Activated T-helper 2 cell treated with anti-CD3 and anti-CD28 coated beads, Interferon-gamma antibody, Interleukin-2, Interleukin-4, amounts not matched to agents 10 μg/mL and 5 μg/mL and 100 μg/mL, durations not matched to agents 14 hours and 24 hours and 36 hours (primary cell): ENCODE results near the gene BABAM2. TPM values are rescaled to one million over a fixed set of nuclear protein-coding genes. Genes with fewer than 3 reads are reported as not detected.

Experiments
- DNase-seq: peaks from one replicate; pipeline ENCODE4 v3.0.0; 2021; ENCODE audit warnings: low spot score
- H3K27ac Mint-ChIP-seq: one replicate; pipeline ENCODE4 v1.8.0; 2021; ENCODE audit warnings: mixed read lengths
- H3K27me3 Mint-ChIP-seq: one replicate; pipeline ENCODE4 v1.8.0; 2021; ENCODE audit warnings: low read depth, mixed read lengths
- H3K36me3 Mint-ChIP-seq: one replicate; pipeline ENCODE4 v1.8.0; 2021; ENCODE audit warnings: low read depth, mixed read lengths
- H3K4me1 Mint-ChIP-seq: one replicate; pipeline ENCODE4 v1.8.0; 2021; ENCODE audit warnings: low read depth, mixed read lengths
- H3K4me3 Mint-ChIP-seq: one replicate; pipeline ENCODE4 v1.8.0; 2021; ENCODE audit warnings: low read depth, mild to moderate bottlenecking, moderate library complexity, mixed read lengths
- H3K9me3 Mint-ChIP-seq: one replicate; pipeline ENCODE4 v1.8.0; 2021; ENCODE audit warnings: mixed read lengths
- intact Hi-C: fragments of 100-400 bp; cut with micrococcal nuclease; formaldehyde crosslinking; loops from one replicate; pipeline ENCODE4 v1.15.1; 2023
- total RNA-seq: library from RNA; stranded (reverse); gene quantifications from 2 replicates; pipeline ENCODE4 v1.2.3, GENCODE V29; 2022

BABAM2 gene
- total RNA-seq: 49.0 and 54.5 TPM in 2 replicates

DNA sequence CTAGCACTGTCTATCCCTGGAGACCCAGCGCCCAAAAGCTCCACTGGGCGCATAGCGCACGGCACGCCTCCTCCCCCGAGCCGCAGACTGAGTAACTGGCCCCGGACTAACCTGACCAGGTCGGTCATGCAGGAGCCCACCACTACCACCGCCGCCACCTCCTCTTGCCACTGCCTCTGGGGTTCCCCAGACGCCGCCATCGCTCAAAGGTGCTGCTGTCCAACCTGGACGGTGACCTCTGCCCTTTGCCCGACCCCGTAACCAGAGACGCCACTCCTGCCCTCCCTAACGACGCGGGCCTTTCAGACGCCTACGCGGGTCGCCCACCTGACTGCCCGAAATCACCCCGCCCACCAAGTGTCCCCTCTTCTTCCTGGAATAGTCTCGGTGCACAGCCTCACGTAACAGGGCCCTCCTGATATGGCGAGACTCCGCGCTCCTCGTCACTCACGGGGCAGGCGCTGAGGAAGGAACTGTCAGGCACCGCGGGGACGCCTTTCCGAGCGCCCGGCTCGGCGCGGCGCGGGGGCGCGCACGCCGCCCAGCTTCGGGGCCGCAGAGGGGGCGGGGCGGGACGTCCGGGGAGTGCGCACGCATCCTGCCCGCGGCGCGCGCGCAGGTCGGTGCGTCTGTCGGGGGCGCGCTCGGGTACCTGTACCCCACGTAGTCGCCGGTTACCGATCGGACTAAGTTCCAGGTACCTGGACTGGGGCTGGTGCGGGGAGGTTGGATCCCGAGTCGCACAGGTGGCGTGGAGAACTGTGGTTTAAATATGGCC lies at the start of gene BABAM2, which contains the start of gene RBKS:
Gene BABAM2 (plus strand): TSS at position 584 of the 778 bp plus-strand sequence. CDS start 3,828 bp downstream, outside the sequence.
Gene RBKS (minus strand): TSS at position 242 of the 778 bp plus-strand sequence. CDS start 42 bp downstream, at position 200.
- Mint-ChIP-seq H3K4me3 (peak within 1 kb of the TSS; percentile 94), H3K27ac (peak within 1 kb of the TSS; percentile 98), H3K27me3 (no peaks in the 10 kb centered on the region), H3K4me1 (peaks cover 53% of the 10 kb centered on the region), H3K9me3 (no peaks in the 10 kb centered on the region), H3K36me3 (peaks cover 20% of the 10 kb centered on the region)
- DNase-seq: peak; percentile 88
- intact Hi-C loops: loop anchor here (1.0 to 5.0 kb wide), 5 partner anchors 119 to 562 kb away; partner anchors contain the start of gene MRPL33

- Mint-ChIP-seq H3K4me1 (no peaks in the 10 kb centered on the region), H3K9me3 (no peaks in the 10 kb centered on the region), H3K4me3 (no peak overlapping the region), H3K27ac (no peak overlapping the region), H3K36me3 (no peaks in the 10 kb centered on the region), H3K27me3 (peaks cover 4% of the 10 kb centered on the region)
- no peak for DNase-seq
- intact Hi-C loops: no loop called here
Observed at GRCh38 chr2:27842894-27843293, 47.6 kb upstream of the BABAM2 start.

- DNase-seq: no peak
- H3K9me3 Mint-ChIP-seq: no peaks in the 10 kb centered on the region
- H3K36me3 Mint-ChIP-seq: no peaks in the 10 kb centered on the region
- intact Hi-C loops: no loop called here
- H3K4me1 Mint-ChIP-seq: no peaks in the 10 kb centered on the region
- H3K27ac Mint-ChIP-seq: no peak overlapping the region
- H3K27me3 Mint-ChIP-seq: peaks cover 4% of the 10 kb centered on the region
- no peak overlapping the region for H3K4me3 Mint-ChIP-seq
Observed at GRCh38 chr2:27843992-27844391, 46.5 kb upstream of the BABAM2 start.

DNA sequence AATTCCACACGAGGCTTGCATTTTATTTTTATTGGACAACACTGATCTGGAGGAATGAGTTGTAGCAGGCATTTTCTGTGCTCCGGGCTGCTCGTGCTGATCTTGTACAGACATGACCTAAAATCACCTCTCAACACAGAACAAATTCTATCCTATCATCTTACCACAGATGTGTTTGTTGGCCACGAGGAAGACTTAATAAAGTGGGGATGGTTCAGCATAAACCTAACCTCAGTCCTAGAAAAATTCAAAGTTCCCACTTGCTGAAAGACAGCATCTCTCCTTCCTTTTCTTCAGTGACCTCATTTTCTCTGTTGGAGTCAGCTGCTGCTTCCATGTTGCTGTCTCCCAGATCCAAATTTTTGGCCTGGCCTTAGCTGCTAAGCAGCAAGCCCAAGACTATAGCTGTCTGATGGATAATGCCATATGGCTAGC lies 45.7 kb upstream of the BABAM2 start:
- H3K27me3 Mint-ChIP-seq: peaks cover 4% of the 10 kb centered on the region

DNA sequence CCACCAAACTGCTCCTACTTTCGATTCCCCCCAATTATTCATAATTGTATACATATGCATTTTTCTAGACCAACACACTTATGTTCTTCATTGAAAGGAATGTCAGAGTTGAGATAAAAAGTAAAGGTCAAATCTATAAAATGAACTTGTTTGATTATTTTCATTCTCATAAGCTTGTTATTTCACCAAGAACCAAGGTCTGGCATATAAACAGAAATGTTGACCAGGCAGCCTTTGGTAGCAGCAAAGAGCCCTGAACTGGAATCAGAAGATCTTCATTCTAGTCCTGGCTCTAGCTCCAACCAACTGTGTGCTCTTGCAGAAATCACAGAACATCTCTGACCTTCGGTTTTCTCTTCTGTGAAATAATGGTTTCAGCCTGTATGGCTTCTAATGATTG lies 43.2 kb upstream of the BABAM2 start:
- intact Hi-C loops: no loop called here
- H3K9me3 Mint-ChIP-seq: no peaks in the 10 kb centered on the region
- H3K27ac Mint-ChIP-seq: no peak overlapping the region
- no peaks in the 10 kb centered on the region for H3K36me3 Mint-ChIP-seq
- H3K27me3 Mint-ChIP-seq: peaks cover 2% of the 10 kb centered on the region
- H3K4me3 Mint-ChIP-seq: no peak overlapping the region
- DNase-seq: no peak
- H3K4me1 Mint-ChIP-seq: no peaks in the 10 kb centered on the region

More for the DNA sequence above, 45.7 kb upstream of the BABAM2 start:
- no peak for DNase-seq
- H3K27ac Mint-ChIP-seq: no peak overlapping the region
- no peaks in the 10 kb centered on the region for H3K36me3 Mint-ChIP-seq
- no peaks in the 10 kb centered on the region for H3K4me1 Mint-ChIP-seq
- H3K9me3 Mint-ChIP-seq: no peaks in the 10 kb centered on the region
- intact Hi-C loops: no loop called here
- no peak overlapping the region for H3K4me3 Mint-ChIP-seq

DNA sequence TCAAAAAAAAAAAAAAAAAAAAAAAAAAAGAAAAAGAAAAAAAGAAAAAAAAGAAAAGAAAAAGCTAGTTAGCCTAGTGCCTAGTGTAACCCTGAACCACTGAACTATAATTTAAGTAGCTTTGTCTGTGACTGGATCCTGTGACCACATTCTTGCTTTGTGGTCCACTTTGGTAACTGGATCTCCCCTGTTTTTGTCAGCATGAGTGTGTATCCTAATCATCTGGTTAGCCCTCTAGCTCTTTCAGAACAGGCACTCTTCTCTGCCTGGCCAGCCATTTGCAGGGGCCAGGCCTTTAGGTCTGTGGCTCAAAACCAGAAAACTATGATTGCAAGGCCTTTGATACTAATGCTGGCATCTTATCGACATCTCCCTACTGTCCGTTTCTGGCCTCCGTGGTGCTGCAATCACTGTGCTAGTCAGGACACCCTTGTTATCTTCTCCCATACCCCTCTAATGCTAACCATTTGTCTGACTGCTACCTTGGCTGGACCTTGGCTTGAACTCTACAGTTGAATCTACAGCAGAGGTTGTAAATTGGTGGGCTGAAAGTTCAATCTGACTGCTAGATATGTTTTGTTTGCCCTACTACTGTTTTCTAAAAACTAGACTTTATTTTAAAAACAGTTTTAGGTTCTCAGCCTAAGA lies 40.8 kb upstream of the BABAM2 start:
- H3K27ac Mint-ChIP-seq: no peak overlapping the region
- H3K27me3 Mint-ChIP-seq: no peaks in the 10 kb centered on the region
- H3K9me3 Mint-ChIP-seq: no peaks in the 10 kb centered on the region
- H3K36me3 Mint-ChIP-seq: no peaks in the 10 kb centered on the region
- intact Hi-C loops: no loop called here
- no peak overlapping the region for H3K4me3 Mint-ChIP-seq
- no peak for DNase-seq
- no peaks in the 10 kb centered on the region for H3K4me1 Mint-ChIP-seq

DNA sequence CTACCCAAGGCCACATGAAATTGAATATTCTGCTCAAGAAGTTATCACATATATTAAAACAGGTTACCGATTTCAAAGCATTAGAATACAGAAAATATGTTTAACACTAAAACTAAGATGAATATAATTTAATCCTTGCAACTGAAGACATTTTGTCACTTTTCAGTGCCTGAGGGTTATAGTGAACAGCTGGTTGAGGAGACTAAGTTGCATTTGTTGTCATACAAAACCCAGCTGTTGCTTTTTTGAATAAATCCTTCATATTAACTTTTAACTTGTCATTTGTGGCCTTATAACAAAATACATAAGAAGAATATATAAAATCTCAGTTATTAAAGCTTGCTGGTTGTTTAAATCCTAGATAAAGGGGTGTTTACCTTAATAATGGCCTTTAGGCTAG lies 37.8 kb upstream of the BABAM2 start:
- H3K27me3 Mint-ChIP-seq: no peaks in the 10 kb centered on the region

GRCh38 chr2:27854229-27854862 lies 36.2 kb upstream of the BABAM2 start:
- DNase-seq: no peak
- Mint-ChIP-seq H3K27ac (no peak overlapping the region), H3K36me3 (peaks cover 12% of the 10 kb centered on the region), H3K4me3 (no peak overlapping the region), H3K4me1 (peaks cover 18% of the 10 kb centered on the region), H3K9me3 (peaks cover 15% of the 10 kb centered on the region), H3K27me3 (no peaks in the 10 kb centered on the region)
- intact Hi-C loops: no loop called here

More for the DNA sequence above, 37.8 kb upstream of the BABAM2 start:
- intact Hi-C loops: no loop called here
- no peak overlapping the region for H3K4me3 Mint-ChIP-seq
- no peak for DNase-seq
- H3K9me3 Mint-ChIP-seq: peaks cover 8% of the 10 kb centered on the region
- H3K4me1 Mint-ChIP-seq: peaks cover 14% of the 10 kb centered on the region
- peaks cover 7% of the 10 kb centered on the region for H3K36me3 Mint-ChIP-seq
- H3K27ac Mint-ChIP-seq: no peak overlapping the region

DNA sequence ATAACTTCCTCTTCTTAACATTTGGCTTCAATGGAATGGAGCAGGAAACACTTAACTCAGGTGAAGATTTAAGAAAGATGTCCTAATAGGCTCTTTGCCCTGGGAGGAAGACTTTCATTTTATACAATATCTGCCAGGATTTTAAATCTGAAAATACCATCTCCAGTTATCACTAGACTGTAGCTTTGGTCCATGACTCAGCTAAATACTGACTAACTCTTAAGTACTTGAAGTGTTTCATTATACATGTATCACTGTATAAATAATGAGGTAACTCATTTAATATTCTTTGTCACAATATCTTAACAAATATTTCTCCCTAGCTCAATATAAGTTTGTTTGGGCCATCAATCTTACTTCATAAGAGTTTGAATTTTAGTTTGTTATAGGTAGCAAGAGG lies 35.1 kb upstream of the BABAM2 start:
- DNase-seq: no peak
- Mint-ChIP-seq H3K9me3 (peaks cover 15% of the 10 kb centered on the region), H3K4me3 (no peak overlapping the region), H3K4me1 (peaks cover 23% of the 10 kb centered on the region), H3K36me3 (peaks cover 12% of the 10 kb centered on the region), H3K27ac (no peak overlapping the region), H3K27me3 (no peaks in the 10 kb centered on the region)
- intact Hi-C loops: no loop called here

GRCh38 chr2:27856386-27856785 lies 34.1 kb upstream of the BABAM2 start:
- H3K27me3 Mint-ChIP-seq: no peaks in the 10 kb centered on the region
- H3K27ac Mint-ChIP-seq: no peak overlapping the region
- no peak overlapping the region for H3K4me3 Mint-ChIP-seq
- intact Hi-C loops: no loop called here
- no peak for DNase-seq
- peaks cover 12% of the 10 kb centered on the region for H3K36me3 Mint-ChIP-seq
- peaks cover 27% of the 10 kb centered on the region for H3K4me1 Mint-ChIP-seq
- peaks cover 15% of the 10 kb centered on the region for H3K9me3 Mint-ChIP-seq

- Mint-ChIP-seq H3K4me3 (no peak overlapping the region), H3K27ac (no peak overlapping the region), H3K4me1 (peaks cover 27% of the 10 kb centered on the region), H3K27me3 (no peaks in the 10 kb centered on the region), H3K9me3 (peaks cover 15% of the 10 kb centered on the region), H3K36me3 (peaks cover 12% of the 10 kb centered on the region)
- DNase-seq: no peak
- intact Hi-C loops: no loop called here
Observed at GRCh38 chr2:27856956-27857355, 33.6 kb upstream of the BABAM2 start.

GRCh38 chr2:27857417-27858172 lies 32.9 kb upstream of the BABAM2 start:
- peaks cover 15% of the 10 kb centered on the region for H3K9me3 Mint-ChIP-seq
- H3K27ac Mint-ChIP-seq: no peak overlapping the region
- intact Hi-C loops: no loop called here
- peaks cover 27% of the 10 kb centered on the region for H3K4me1 Mint-ChIP-seq
- no peak overlapping the region for H3K4me3 Mint-ChIP-seq
- DNase-seq: no peak
- no peaks in the 10 kb centered on the region for H3K27me3 Mint-ChIP-seq
- H3K36me3 Mint-ChIP-seq: peaks cover 12% of the 10 kb centered on the region
